Left renal pelvis (tissue), 4 donors: ENCODE data around the gene SKAP1. TPM values are rescaled to one million over a fixed set of nuclear protein-coding genes. Genes with fewer than 3 reads are reported as not detected.

Experiments
- DNase-seq, 4 donors: peaks; one replicate each; pipeline ENCODE4 v3.0.0-alpha.2; 2013; ENCODE audit warnings: low read depth in 4 of 4, low spot score in 3 of 4
- polyA plus RNA-seq, 4 donors: library from polyadenylated mRNA; unstranded; fragments of 120-200 nt; gene quantifications; one replicate each; pipeline ENCODE4 v1.2.1, GENCODE V29; 2013; ENCODE audit not compliant: insufficient read length in 4 of 4

SKAP1 gene
- polyA plus RNA-seq, 4 donors, result 1.6 to 12.7 (median 11.3) TPM

DNA sequence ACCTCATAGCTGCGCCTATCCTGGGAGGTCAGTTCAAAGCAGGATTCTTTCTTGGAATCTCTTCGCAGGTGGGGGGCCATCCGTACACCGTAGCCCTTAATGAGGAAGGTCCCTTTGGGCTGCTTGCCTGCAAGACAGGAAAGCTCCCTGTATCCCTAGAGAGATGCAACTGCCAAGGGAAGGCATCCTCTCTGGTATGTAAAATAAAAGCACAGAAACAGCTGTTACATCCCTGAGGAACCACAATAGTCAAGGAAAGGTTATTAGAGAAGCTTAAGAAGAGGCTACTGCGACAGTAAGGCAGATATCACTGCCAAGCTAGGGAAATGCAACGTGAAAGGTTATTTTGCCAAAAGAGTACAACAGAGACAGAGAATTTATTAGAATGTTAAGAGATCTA lies 245.3 kb downstream of the SKAP1 start:
- no peak for DNase-seq

- no peak for DNase-seq
Observed at GRCh38 chr17:48181653-48182052, 248.4 kb downstream of the SKAP1 start.

- no peak for DNase-seq
Observed at GRCh38 chr17:48180842-48181629, 249.0 kb downstream of the SKAP1 start.

- DNase-seq, result no peak
Observed at GRCh38 chr17:48179071-48179945, 250.7 kb downstream of the SKAP1 start.

DNA sequence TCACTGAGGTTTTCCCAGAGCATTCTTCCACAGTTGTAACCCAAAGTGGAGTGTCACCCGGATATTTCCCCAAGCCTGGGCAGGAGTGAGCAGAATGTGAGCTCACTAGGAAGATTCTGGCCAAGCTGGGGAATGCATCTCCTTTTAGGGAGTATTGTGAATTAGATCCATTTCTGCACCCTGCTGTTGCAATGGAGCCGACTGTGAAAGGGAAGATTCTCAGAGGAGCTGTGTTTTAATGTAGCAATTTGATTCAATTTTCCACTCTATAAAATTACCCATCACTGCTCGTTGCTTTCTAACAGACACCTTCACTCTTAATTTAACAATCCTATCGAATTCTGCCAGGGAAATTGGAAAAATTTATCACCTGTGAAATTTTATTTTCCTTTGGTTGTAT lies 251.7 kb downstream of the SKAP1 start:
- DNase-seq, result no peak

- no peak for DNase-seq
Observed at GRCh38 chr17:48177816-48178215, 252.2 kb downstream of the SKAP1 start.

GRCh38 chr17:48176471-48176855 lies 253.6 kb downstream of the SKAP1 start:
- DNase-seq, result no peak

GRCh38 chr17:48175692-48176470 lies 254.1 kb downstream of the SKAP1 start:
- no peak for DNase-seq

DNA sequence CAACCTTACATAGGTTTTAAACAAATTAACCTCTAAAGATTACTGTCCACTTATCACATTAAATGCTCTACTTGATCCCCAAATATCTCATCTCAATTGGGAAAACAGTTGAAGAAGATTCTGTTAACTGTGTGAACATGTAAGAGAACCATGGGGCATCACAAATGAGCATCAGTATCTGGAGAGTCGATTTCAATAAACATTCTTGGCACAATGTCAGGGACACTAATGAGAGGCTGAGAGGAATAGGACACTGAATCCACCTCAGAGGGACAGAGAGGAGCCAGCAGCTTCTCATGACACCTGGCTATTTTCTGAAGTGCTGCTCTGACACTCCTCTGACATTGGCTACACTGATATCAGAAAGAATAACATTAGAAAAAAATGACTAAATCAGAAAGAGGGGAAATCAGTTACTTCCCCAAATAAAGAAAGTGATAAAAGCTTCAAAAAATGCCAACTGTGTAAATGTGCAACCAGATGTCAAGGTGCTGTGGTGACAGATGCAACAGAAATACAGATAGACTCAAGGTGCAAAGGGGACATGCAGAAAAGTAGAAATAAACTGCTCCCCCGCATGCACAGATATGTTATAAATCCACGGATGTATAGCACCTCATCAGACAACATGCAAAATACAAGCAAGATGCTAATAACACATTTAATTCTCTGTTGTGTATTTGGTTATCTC lies 255.0 kb downstream of the SKAP1 start:
- no peak for DNase-seq

GRCh38 chr17:48173191-48173984 lies 256.6 kb downstream of the SKAP1 start:
- DNase-seq, result no peak

DNA sequence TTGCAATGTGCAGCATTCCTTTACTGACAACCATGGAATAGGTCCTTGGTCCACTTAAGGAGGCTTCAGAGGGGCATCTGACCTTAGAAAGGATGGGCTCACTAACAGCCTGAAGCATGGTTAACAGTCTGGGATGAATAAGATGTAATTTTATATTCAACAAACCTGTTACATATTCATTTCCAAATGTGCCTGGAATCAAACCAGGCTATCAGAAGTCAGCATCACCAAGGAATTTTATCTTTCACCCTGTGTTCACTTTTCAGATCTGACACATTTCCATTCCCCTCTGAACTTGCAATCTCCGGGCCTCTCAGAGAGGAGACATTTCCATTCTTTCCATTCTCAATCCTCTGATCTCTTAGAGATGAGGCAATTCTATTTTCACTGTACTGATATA lies 260.1 kb downstream of the SKAP1 start:
- no peak for DNase-seq

DNA sequence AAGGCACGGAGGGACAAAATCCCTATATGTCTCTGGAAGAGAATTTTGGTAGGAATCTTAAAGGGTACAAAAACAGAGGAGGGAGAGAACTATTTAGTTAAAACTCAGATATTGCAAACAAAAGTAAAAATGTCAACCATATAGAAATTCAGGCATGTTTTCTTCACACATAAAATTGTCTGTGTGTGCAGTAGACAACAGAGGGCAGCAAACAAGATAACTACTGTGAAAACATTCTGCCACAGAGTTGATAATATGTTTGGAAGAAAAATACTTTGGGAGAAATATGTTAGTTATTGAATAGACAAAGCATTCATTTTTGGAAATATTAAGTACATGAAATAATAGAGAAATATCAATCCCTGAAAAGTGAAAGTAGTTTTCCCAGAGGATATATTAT lies 266.2 kb downstream of the SKAP1 start:
- DNase-seq, result no peak

- DNase-seq, result no peak
Observed at GRCh38 chr17:48162946-48163506, 267.0 kb downstream of the SKAP1 start.

DNA sequence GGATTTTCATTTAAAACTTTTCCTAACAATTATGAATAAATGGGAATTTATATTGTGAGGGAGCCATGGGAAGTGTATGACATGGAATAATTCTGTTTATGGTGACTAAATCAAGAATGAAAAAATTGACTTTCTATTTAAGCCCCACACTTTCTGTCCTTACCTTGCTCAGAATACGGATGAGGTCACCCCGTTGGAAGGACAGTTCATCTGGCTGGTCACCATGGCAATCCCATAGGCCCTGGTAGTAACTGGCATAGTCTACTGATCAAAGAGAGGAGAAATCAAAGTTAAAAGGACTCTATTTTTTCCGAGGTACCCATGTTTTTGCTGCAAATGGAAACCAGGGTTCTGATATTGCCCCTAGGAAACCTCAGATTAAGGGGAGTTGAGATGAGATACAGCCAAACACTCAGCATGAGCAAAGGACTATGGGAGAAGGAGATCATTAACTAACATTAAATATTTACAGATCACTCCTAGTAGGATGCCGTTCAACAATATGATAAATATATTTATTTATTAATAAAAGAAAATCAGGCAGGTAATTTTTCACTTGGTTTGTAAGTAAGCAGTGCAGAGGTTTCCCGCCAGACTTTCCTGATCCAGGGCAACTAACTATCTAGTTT lies 267.6 kb downstream of the SKAP1 start:
- DNase-seq, result no peak

DNA sequence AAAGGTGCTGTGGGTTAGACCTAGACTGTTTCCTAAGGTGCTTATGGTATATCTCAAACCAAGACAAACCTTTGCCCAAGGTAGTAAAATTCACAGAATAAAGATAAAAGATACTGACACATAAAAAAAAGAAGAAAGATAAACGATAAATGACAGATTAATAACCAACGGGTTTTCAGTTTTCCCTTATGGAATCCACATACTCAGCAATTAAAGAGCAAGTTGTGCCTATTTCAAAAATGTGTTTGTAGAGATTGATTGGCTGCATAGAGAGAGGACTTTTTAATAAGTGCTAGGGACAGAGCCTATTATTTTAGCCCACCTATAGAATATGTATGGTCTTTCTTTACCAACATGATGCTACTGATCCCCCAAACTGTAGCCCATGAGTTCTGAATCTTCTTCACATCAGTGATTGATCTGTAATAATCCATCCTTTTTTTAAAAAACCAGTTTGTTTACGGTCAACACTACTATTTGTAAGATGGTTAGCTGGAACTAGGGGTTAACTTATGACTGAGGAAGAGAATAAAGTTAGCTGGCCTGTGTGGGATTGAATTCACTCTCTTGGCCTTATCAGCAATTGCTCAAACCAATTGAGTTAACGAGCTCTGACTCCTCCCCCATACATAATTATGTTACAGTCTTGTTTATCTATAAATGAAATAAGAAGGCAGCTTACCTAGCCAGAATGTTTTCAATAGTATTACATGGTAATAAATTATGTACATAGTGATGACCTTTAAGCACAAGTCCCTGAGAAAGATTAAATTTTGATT lies 268.7 kb downstream of the SKAP1 start:
- DNase-seq, result no peak

GRCh38 chr17:48160177-48161081 lies 269.6 kb downstream of the SKAP1 start:
- no peak for DNase-seq

- DNase-seq, result no peak
Observed at GRCh38 chr17:48159232-48159631, 270.8 kb downstream of the SKAP1 start.
